NCI-H128 (cell line): ENCODE measurements around the gene TCN1.

Experiments
- DNase-seq: peaks from one replicate; lab custom pipeline; 2025; ENCODE audit not compliant: unreplicated experiment; lab: John Stamatoyannopoulos, UW

The TCN1 gene

DNA sequence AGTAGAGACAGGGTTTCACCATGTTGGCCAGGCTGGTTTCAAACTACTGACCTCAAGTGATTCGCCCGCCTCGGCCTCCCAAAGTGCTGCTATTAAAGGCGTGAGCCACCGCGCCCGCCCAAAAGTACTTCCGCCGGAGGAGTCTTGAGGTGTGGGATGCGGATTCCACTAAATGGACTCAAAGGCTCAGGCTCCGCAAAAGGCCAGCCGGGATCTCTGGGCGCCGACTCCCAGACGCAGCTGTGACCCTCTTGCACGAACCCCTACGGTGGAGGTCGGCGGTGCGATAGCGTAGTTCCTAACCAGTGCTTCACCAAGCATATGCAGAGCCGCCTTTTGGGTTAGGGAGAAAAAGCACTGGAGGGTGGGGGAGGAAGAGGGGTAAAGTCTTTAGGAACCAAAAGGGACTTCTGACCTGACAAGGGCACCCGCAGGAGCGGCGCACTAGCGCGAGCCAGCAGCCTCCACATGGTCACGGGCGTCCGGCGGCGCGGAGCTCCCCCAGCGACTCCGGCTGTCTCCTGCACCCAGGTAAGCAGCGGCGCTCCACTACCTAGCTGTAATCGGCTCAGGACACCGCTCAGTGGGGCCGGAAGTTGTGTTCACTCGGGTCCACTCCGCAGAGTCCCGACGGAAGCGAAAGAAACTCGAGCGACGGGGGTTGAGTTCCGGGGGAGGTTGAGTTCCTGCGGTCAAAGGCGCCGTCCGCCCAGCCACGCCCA lies 55.9 kb downstream of the TCN1 start, which contains the start of gene MRPL16:
Gene MRPL16 (minus strand): TSS at position 590 of the 722 bp plus-strand sequence. CDS start 120 bp downstream, at position 470.
- DNase-seq: peak; percentile 91

- no peak for DNase-seq
These were observed 59.2 kb downstream of the TCN1 start for GRCh38 chr11:59807047-59807610.

- DNase-seq: no peak
These were observed 62.2 kb downstream of the TCN1 start for GRCh38 chr11:59804061-59804460.
